Activated CD8-positive, alpha-beta T cell treated with anti-CD3 and anti-CD28 coated beads, Interleukin-2, amount 10 ng/mL, durations not matched to agents 7 days and 5 days (primary cell): ENCODE measurements around the gene ARPC4. TPM values are rescaled to one million over a fixed set of nuclear protein-coding genes. Genes with fewer than 3 reads are reported as not detected.
A peak's percentile ranks its signal among the peaks of the same experiment; 100 is the strongest.

Source experiments
- ATAC-seq: fragments of 150-1000 bp; cut with Tn5 transposase; one replicate; pipeline ENCODE4 v1.10.0; 2021; ENCODE audit warnings: moderate library complexity
- CTCF ChIA-PET: fragments of 350-600 bp; sonication (Branson Sonifier 250); formaldehyde crosslinking; loops from one replicate; lab custom pipeline; 2021; ENCODE audit warnings: antibody characterized with exemption; lab: Charles Lee
- POLR2A ChIA-PET: fragments of 350-600 bp; sonication (Branson Sonifier 250); formaldehyde crosslinking; loops from one replicate; lab custom pipeline; 2021; ENCODE audit warnings: antibody characterized with exemption; lab: Charles Lee
- DNase-seq: peaks from one replicate; pipeline ENCODE4 v3.0.0-alpha.2; 2020
- H3K27ac Mint-ChIP-seq: one replicate; pipeline ENCODE4 v1.8.0; 2021; ENCODE audit warnings: mild to moderate bottlenecking, mixed read lengths
- H3K27me3 Mint-ChIP-seq: one replicate; pipeline ENCODE4 v1.8.0; 2021; ENCODE audit warnings: low read depth, mixed read lengths
- H3K36me3 Mint-ChIP-seq: one replicate; pipeline ENCODE4 v1.8.0; 2021; ENCODE audit warnings: low read depth, mixed read lengths
- H3K4me1 Mint-ChIP-seq: one replicate; pipeline ENCODE4 v1.8.0; 2021; ENCODE audit warnings: low read depth, mixed read lengths
- H3K4me3 Mint-ChIP-seq: one replicate; pipeline ENCODE4 v1.8.0; 2021; ENCODE audit warnings: mild to moderate bottlenecking, mixed read lengths
- H3K9me3 Mint-ChIP-seq: one replicate; pipeline ENCODE4 v1.8.0; 2022; ENCODE audit warnings: mixed read lengths; ENCODE audit not compliant: insufficient read depth
- total RNA-seq, 2 experiments: library from RNA; stranded (reverse); gene quantifications; one replicate each; pipeline ENCODE4 v1.2.3, GENCODE V29; 2021

ARPC4 gene
- total RNA-seq, 2 experiments from 2014 or later = 317 to 321 TPM

- CTCF ChIA-PET = interaction anchor here (0.8 to 1.5 kb wide), 4 partner anchors 10 to 53 kb away, joined by 3 to 5 read pairs (median 4); no protein-coding TSS in a partner anchor
- peak overlapping the region; percentile 20 for H3K4me3 Mint-ChIP-seq
- DNase-seq = no peak
Measured at GRCh38 chr3:9780910-9781309, 12.0 kb upstream of the ARPC4 start.

GRCh38 chr3:9781551-9781950, 11.3 kb upstream of the ARPC4 start:
- Mint-ChIP-seq H3K27ac (peak overlapping the region; percentile 76), H3K36me3 (peaks cover 59% of the 10 kb centered on the region), H3K4me3 (peak overlapping the region; percentile 5), H3K27me3 (no peaks in the 10 kb centered on the region), H3K9me3 (no peaks in the 10 kb centered on the region), H3K4me1 (peaks cover 67% of the 10 kb centered on the region)
- ATAC-seq (no peak), DNase-seq (no peak)
- POLR2A ChIA-PET = interaction anchor here (3.3 kb wide), 1 partner anchor 10 kb away, joined by 38 read pairs; the partner anchor contains the start of genes ARPC4 and TADA3
- CTCF ChIA-PET = interaction anchor here (1.0 to 2.0 kb wide), 9 partner anchors 10 to 151 kb away, joined by 3 to 8 read pairs (median 4); partner anchors contain the start of genes ARPC4, BRPF1, CRELD1 and OGG1

More at GRCh38 chr3:9780910-9781309, 12.0 kb upstream of the ARPC4 start:
- peaks cover 54% of the 10 kb centered on the region for H3K36me3 Mint-ChIP-seq
- no peaks in the 10 kb centered on the region for H3K9me3 Mint-ChIP-seq
- H3K4me1 Mint-ChIP-seq = peaks cover 65% of the 10 kb centered on the region
- POLR2A ChIA-PET = interaction anchor here (1.3 to 3.3 kb wide), 2 partner anchors 11 to 48 kb away, joined by 3 to 38 read pairs; partner anchors contain the start of genes ARPC4 and TADA3
- no peak for ATAC-seq
- H3K27me3 Mint-ChIP-seq = no peaks in the 10 kb centered on the region
- H3K27ac Mint-ChIP-seq = peak overlapping the region; percentile 97

GRCh38 chr3:9781978-9782603, 10.8 kb upstream of the ARPC4 start:
- Mint-ChIP-seq H3K27ac (peak overlapping the region; percentile 35), H3K36me3 (peaks cover 64% of the 10 kb centered on the region), H3K4me1 (peaks cover 67% of the 10 kb centered on the region), H3K9me3 (no peaks in the 10 kb centered on the region), H3K27me3 (no peaks in the 10 kb centered on the region), H3K4me3 (no peak overlapping the region)
- ChIA-PET CTCF (interaction anchor here (0.6 to 2.0 kb wide), 11 partner anchors 9 to 243 kb away, joined by 3 to 8 read pairs (median 4); partner anchors contain the start of genes ARPC4, BRPF1, CRELD1 and OGG1), POLR2A (interaction anchor here (3.3 kb wide), 1 partner anchor 10 kb away, joined by 38 read pairs; the partner anchor contains the start of genes ARPC4 and TADA3)
- DNase-seq = no peak
- ATAC-seq = no peak

GRCh38 chr3:9782770-9783169, 10.1 kb upstream of the ARPC4 start:
- Mint-ChIP-seq H3K4me1 (peaks cover 67% of the 10 kb centered on the region), H3K27me3 (no peaks in the 10 kb centered on the region), H3K9me3 (no peaks in the 10 kb centered on the region), H3K4me3 (no peak overlapping the region), H3K36me3 (peaks cover 69% of the 10 kb centered on the region), H3K27ac (no peak overlapping the region)
- CTCF ChIA-PET = interaction anchor here (0.6 to 2.0 kb wide), 8 partner anchors 10 to 243 kb away, joined by 3 to 8 read pairs (median 4); partner anchors contain the start of genes ARPC4, BRPF1, CRELD1 and TADA3
- DNase-seq = no peak
- ATAC-seq = no peak
- POLR2A ChIA-PET = interaction anchor here (3.3 kb wide), 1 partner anchor 9 kb away, joined by 38 read pairs; the partner anchor contains the start of genes ARPC4 and TADA3

- no peak for DNase-seq
- Mint-ChIP-seq H3K4me1 (peaks cover 57% of the 10 kb centered on the region), H3K9me3 (no peaks in the 10 kb centered on the region), H3K4me3 (no peak overlapping the region), H3K36me3 (peaks cover 70% of the 10 kb centered on the region), H3K27me3 (no peaks in the 10 kb centered on the region), H3K27ac (no peak overlapping the region)
- no peak for ATAC-seq
- ChIA-PET POLR2A (interaction anchor here (1.1 kb wide), 1 partner anchor 9 kb away, joined by 3 read pairs; the partner anchor contains the start of gene ARPC4), CTCF (interaction anchor here (1.0 kb wide), 1 partner anchor 21 kb away, joined by 3 read pairs; no protein-coding TSS in a partner anchor)
Measured at GRCh38 chr3:9783954-9784353, 8.9 kb upstream of the ARPC4 start.

- H3K4me1 Mint-ChIP-seq = peaks cover 51% of the 10 kb centered on the region
- POLR2A ChIA-PET = no interaction called here
- H3K27ac Mint-ChIP-seq = no peak overlapping the region
- DNase-seq (no peak), ATAC-seq (no peak)
- H3K27me3 Mint-ChIP-seq = no peaks in the 10 kb centered on the region
- CTCF ChIA-PET = interaction anchor here (0.8 to 1.0 kb wide), 2 partner anchors 22 to 58 kb away, joined by 3 to 4 read pairs; no protein-coding TSS in a partner anchor
- H3K4me3 Mint-ChIP-seq = no peak overlapping the region
- H3K9me3 Mint-ChIP-seq = no peaks in the 10 kb centered on the region
- peaks cover 74% of the 10 kb centered on the region for H3K36me3 Mint-ChIP-seq
Measured at GRCh38 chr3:9784965-9785364, 7.9 kb upstream of the ARPC4 start.

- H3K4me3 Mint-ChIP-seq = no peak overlapping the region
- H3K27me3 Mint-ChIP-seq = no peaks in the 10 kb centered on the region
- H3K4me1 Mint-ChIP-seq = peaks cover 51% of the 10 kb centered on the region
- CTCF ChIA-PET = interaction anchor here (0.8 to 1.2 kb wide), 2 partner anchors 58 to 146 kb away, joined by 4 read pairs; no protein-coding TSS in a partner anchor
- POLR2A ChIA-PET = interaction anchor here (1.0 kb wide), 1 partner anchor 8 kb away, joined by 3 read pairs; no protein-coding TSS in a partner anchor
- no peaks in the 10 kb centered on the region for H3K9me3 Mint-ChIP-seq
- DNase-seq (no peak), ATAC-seq (no peak)
- peaks cover 74% of the 10 kb centered on the region for H3K36me3 Mint-ChIP-seq
- peak overlapping the region; percentile 4 for H3K27ac Mint-ChIP-seq
Measured at GRCh38 chr3:9785602-9786001, 7.3 kb upstream of the ARPC4 start.

GRCh38 chr3:9786209-9786739, 6.6 kb upstream of the ARPC4 start:
- ChIA-PET CTCF (interaction anchor here (1.2 kb wide), 1 partner anchor 145 kb away, joined by 4 read pairs; no protein-coding TSS in a partner anchor), POLR2A (interaction anchor here (1.0 kb wide), 1 partner anchor 7 kb away, joined by 3 read pairs; no protein-coding TSS in a partner anchor)
- H3K9me3 Mint-ChIP-seq = no peaks in the 10 kb centered on the region
- H3K4me3 Mint-ChIP-seq = no peak overlapping the region
- H3K27me3 Mint-ChIP-seq = no peaks in the 10 kb centered on the region
- ATAC-seq (no peak), DNase-seq (no peak)
- peaks cover 76% of the 10 kb centered on the region for H3K36me3 Mint-ChIP-seq
- no peak overlapping the region for H3K27ac Mint-ChIP-seq
- peaks cover 51% of the 10 kb centered on the region for H3K4me1 Mint-ChIP-seq

- no peak overlapping the region for H3K4me3 Mint-ChIP-seq
- POLR2A ChIA-PET = interaction anchor here (0.8 kb wide), 1 partner anchor 106 kb away, joined by 3 read pairs; no protein-coding TSS in a partner anchor
- no peak for ATAC-seq
Measured at GRCh38 chr3:9786825-9787669, 5.8 kb upstream of the ARPC4 start.

GRCh38 chr3:9787714-9788113, 5.2 kb upstream of the ARPC4 start:
- Mint-ChIP-seq H3K36me3 (peaks cover 66% of the 10 kb centered on the region), H3K27me3 (no peaks in the 10 kb centered on the region), H3K4me3 (no peak overlapping the region), H3K9me3 (no peaks in the 10 kb centered on the region), H3K27ac (peak overlapping the region; percentile 33), H3K4me1 (peaks cover 47% of the 10 kb centered on the region)
- ATAC-seq (no peak), DNase-seq (no peak)
- CTCF ChIA-PET = no interaction called here
- POLR2A ChIA-PET = interaction anchor here (0.6 to 0.8 kb wide), 3 partner anchors 8 to 196 kb away, joined by 3 read pairs; no protein-coding TSS in a partner anchor

More at GRCh38 chr3:9786825-9787669, 5.8 kb upstream of the ARPC4 start:
- CTCF ChIA-PET = interaction anchor here (1.2 kb wide), 1 partner anchor 145 kb away, joined by 4 read pairs; no protein-coding TSS in a partner anchor
- Mint-ChIP-seq H3K27me3 (no peaks in the 10 kb centered on the region), H3K4me1 (peaks cover 52% of the 10 kb centered on the region), H3K9me3 (no peaks in the 10 kb centered on the region), H3K27ac (peak overlapping the region; percentile 33), H3K36me3 (peaks cover 71% of the 10 kb centered on the region)
- DNase-seq = no peak
